ENCODE results near the gene MFSD2A. TPM values are rescaled to one million over a fixed set of nuclear protein-coding genes. Genes with fewer than 3 reads are reported as not detected.

MFSD2A gene
- total RNA-seq, 1 experiment from 2014 or later = 19.9 TPM

- H4K5ac ChIP-seq (ENCODE audit: insufficient read length, low read depth, low read length) = no peak overlapping the region
- H3K9ac ChIP-seq (ENCODE audit: extremely low read depth, insufficient read length, low read length) = no peak overlapping the region
- peaks cover 11% of the 10 kb centered on the region for H3K23me2 ChIP-seq (ENCODE audit: insufficient read length, low read depth, low read length, poor library complexity, severe bottlenecking)
- no peak overlapping the region for H3K23ac ChIP-seq (ENCODE audit: insufficient read length, low read depth, low read length)
- Mint-ChIP-seq H3K27ac (no peak overlapping the region), H3K4me1 (peaks cover 23 to 27% of the 10 kb centered on the region in 2 experiments), H3K27me3 (ENCODE audit: low read depth) (peaks cover 45% of the 10 kb centered on the region), H3K9me3 (peaks cover 3 to 6% of the 10 kb centered on the region in 2 experiments; a peak in 1 of 5 replicates), H3K4me3 (no peak overlapping the region), H3K36me3 (ENCODE audit: insufficient read depth in 1 of 3, low read depth in 3 of 3) (peaks cover 2 to 10% (median 8%) of the 10 kb centered on the region in 3 experiments; a peak in 5 of 7 replicates)
- no peak overlapping the region for H3K27ac ChIP-seq (ENCODE audit: insufficient read length, low read depth, low read length)
- no peak overlapping the region for H3K4me2 ChIP-seq (ENCODE audit: insufficient read depth, insufficient read length, low read length)
- no peak overlapping the region for H3K56ac ChIP-seq (ENCODE audit: insufficient read length, low read depth, low read length)
- no peak overlapping the region for H3K14ac ChIP-seq (ENCODE audit: insufficient read depth, low read length)
- no peaks in the 10 kb centered on the region; the same call in 1 of the 2 replicates for H3K27me3 ChIP-seq (ENCODE audit: insufficient read depth, low read length)
- H2AFZ ChIP-seq (ENCODE audit: low read length) = no peak overlapping the region
- H2BK20ac ChIP-seq (ENCODE audit: low read depth, low read length, poor library complexity, severe bottlenecking) = no peak overlapping the region
- TF ChIP-seq, protein P1, sequence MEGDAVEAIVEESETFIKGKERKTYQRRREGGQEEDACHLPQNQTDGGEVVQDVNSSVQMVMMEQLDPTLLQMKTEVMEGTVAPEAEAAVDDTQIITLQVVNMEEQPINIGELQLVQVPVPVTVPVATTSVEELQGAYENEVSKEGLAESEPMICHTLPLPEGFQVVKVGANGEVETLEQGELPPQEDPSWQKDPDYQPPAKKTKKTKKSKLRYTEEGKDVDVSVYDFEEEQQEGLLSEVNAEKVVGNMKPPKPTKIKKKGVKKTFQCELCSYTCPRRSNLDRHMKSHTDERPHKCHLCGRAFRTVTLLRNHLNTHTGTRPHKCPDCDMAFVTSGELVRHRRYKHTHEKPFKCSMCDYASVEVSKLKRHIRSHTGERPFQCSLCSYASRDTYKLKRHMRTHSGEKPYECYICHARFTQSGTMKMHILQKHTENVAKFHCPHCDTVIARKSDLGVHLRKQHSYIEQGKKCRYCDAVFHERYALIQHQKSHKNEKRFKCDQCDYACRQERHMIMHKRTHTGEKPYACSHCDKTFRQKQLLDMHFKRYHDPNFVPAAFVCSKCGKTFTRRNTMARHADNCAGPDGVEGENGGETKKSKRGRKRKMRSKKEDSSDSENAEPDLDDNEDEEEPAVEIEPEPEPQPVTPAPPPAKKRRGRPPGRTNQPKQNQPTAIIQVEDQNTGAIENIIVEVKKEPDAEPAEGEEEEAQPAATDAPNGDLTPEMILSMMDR (conservative IDR thresholded peaks at IDR 0.05) = no peak
- no peak overlapping the region for H2BK120ac ChIP-seq (ENCODE audit: low read depth, low read length, poor library complexity, severe bottlenecking)
- no CpG with 5 or more reads among the region's 8 CpGs for WGBS (ENCODE audit: extremely low coverage, insufficient read length, low lambda C conversion rate)
- H2BK12ac ChIP-seq (ENCODE audit: insufficient read length, low read depth, low read length) = no peak overlapping the region
- H2AK5ac ChIP-seq (ENCODE audit: insufficient read length, low read length) = no peak overlapping the region
- no peak overlapping the region for H3T11ph ChIP-seq (ENCODE audit: low read length)
- H3K9me3 ChIP-seq (ENCODE audit: control insufficient read depth, low read depth, low read length) = no peaks in the 10 kb centered on the region
- H3K79me1 ChIP-seq (ENCODE audit: insufficient read depth, low read depth, low read length, poor library complexity, severe bottlenecking) = no peaks in the 10 kb centered on the region
- no peak for DNase-seq
- H4K8ac ChIP-seq (replicated peaks; ENCODE audit: insufficient read length, low read depth, low read length) = no peak overlapping the region
- peaks cover 2% of the 10 kb centered on the region; the same call in 1 of the 2 replicates for H3K4me1 ChIP-seq (ENCODE audit: insufficient read depth, low read length)
- no peak overlapping the region for H3K18ac ChIP-seq (ENCODE audit: insufficient read length, low read depth, low read length)
- no peak overlapping the region for H4K91ac ChIP-seq (ENCODE audit: insufficient read length, low read depth, low read length)
- H2BK15ac ChIP-seq (ENCODE audit: low read depth, low read length) = no peak overlapping the region
- H4K20me1 ChIP-seq (ENCODE audit: control insufficient read depth, insufficient read depth, insufficient read length) = no peaks in the 10 kb centered on the region
- H3K4ac ChIP-seq (ENCODE audit: low read depth, low read length) = no peak overlapping the region
- no peak overlapping the region for H2BK5ac ChIP-seq (ENCODE audit: insufficient read length, low read length)
- no peaks in the 10 kb centered on the region; the same call in 1 of the 2 replicates for H3K79me2 ChIP-seq (ENCODE audit: insufficient read depth, low read length)
Measured at GRCh38 chr1:39952359-39953110, 2.4 kb upstream of the MFSD2A start.

Measured in H9 (cell line).